Activated CD8-positive, alpha-beta T cell treated with anti-CD3 and anti-CD28 coated beads, Interleukin-2, amount 10 ng/mL, durations not matched to agents 7 days and 5 days (primary cell): ENCODE results near the gene IQGAP3. TPM values are rescaled to one million over a fixed set of nuclear protein-coding genes. Genes with fewer than 3 reads are reported as not detected.
A peak's percentile ranks its signal among the peaks of the same experiment; 100 is the strongest.
"Not testable (repeated sequence)": the region's sequence is repeated elsewhere in the genome, so short reads cannot be mapped to it uniquely, and the experiment has no call there.

ENCODE experiments used
- ATAC-seq: fragments of 150-1000 bp; cut with Tn5 transposase; one replicate; pipeline ENCODE4 v1.10.0; 2021; ENCODE audit warnings: moderate library complexity
- CTCF ChIA-PET: fragments of 350-600 bp; sonication (Branson Sonifier 250); formaldehyde crosslinking; loops from one replicate; lab custom pipeline; 2021; ENCODE audit warnings: antibody characterized with exemption; lab: Charles Lee
- POLR2A ChIA-PET: fragments of 350-600 bp; sonication (Branson Sonifier 250); formaldehyde crosslinking; loops from one replicate; lab custom pipeline; 2021; ENCODE audit warnings: antibody characterized with exemption; lab: Charles Lee
- DNase-seq: peaks from one replicate; pipeline ENCODE4 v3.0.0-alpha.2; 2020
- H3K27ac Mint-ChIP-seq: one replicate; pipeline ENCODE4 v1.8.0; 2021; ENCODE audit warnings: mild to moderate bottlenecking, mixed read lengths
- H3K27me3 Mint-ChIP-seq: one replicate; pipeline ENCODE4 v1.8.0; 2021; ENCODE audit warnings: low read depth, mixed read lengths
- H3K36me3 Mint-ChIP-seq: one replicate; pipeline ENCODE4 v1.8.0; 2021; ENCODE audit warnings: low read depth, mixed read lengths
- H3K4me1 Mint-ChIP-seq: one replicate; pipeline ENCODE4 v1.8.0; 2021; ENCODE audit warnings: low read depth, mixed read lengths
- H3K4me3 Mint-ChIP-seq: one replicate; pipeline ENCODE4 v1.8.0; 2021; ENCODE audit warnings: mild to moderate bottlenecking, mixed read lengths
- H3K9me3 Mint-ChIP-seq: one replicate; pipeline ENCODE4 v1.8.0; 2022; ENCODE audit warnings: mixed read lengths; ENCODE audit not compliant: insufficient read depth
- total RNA-seq, 2 experiments: library from RNA; stranded (reverse); gene quantifications; one replicate each; pipeline ENCODE4 v1.2.3, GENCODE V29; 2021

The IQGAP3 gene
- total RNA-seq, 2 experiments from 2014 or later: 28.6 to 31.0 TPM

DNA sequence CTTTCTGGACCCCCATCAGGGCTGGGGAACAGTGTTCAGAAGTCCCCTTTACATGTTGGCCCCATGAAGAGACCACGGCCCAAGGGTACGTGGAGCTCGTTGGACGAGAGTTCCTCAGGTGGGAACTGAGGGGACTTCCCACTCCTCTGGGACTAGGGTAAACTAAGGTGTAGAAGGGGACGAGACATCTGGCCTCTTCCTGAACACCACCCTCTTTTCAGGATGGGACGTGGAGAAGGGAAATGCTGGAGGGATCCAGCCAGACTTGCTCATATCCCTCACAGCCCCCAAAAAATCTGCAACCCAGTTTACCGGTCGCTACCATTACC, 21.3 kb upstream of the IQGAP3 start:
- CTCF ChIA-PET: interaction anchor here (0.7 to 3.8 kb wide), 11 partner anchors 11 to 208 kb away, joined by 3 to 21 read pairs (median 3); partner anchors contain the start of gene MEF2D
- no peaks in the 10 kb centered on the region for H3K9me3 Mint-ChIP-seq
- no peaks in the 10 kb centered on the region for H3K27me3 Mint-ChIP-seq
- peaks cover 35% of the 10 kb centered on the region for H3K36me3 Mint-ChIP-seq
- H3K27ac Mint-ChIP-seq: no peak overlapping the region
- ATAC-seq (no peak), DNase-seq (no peak)
- POLR2A ChIA-PET: interaction anchor here (0.9 kb wide), 1 partner anchor 11 kb away, joined by 3 read pairs; no protein-coding TSS in a partner anchor
- H3K4me1 Mint-ChIP-seq: peaks cover 27% of the 10 kb centered on the region
- no peak overlapping the region for H3K4me3 Mint-ChIP-seq

DNA sequence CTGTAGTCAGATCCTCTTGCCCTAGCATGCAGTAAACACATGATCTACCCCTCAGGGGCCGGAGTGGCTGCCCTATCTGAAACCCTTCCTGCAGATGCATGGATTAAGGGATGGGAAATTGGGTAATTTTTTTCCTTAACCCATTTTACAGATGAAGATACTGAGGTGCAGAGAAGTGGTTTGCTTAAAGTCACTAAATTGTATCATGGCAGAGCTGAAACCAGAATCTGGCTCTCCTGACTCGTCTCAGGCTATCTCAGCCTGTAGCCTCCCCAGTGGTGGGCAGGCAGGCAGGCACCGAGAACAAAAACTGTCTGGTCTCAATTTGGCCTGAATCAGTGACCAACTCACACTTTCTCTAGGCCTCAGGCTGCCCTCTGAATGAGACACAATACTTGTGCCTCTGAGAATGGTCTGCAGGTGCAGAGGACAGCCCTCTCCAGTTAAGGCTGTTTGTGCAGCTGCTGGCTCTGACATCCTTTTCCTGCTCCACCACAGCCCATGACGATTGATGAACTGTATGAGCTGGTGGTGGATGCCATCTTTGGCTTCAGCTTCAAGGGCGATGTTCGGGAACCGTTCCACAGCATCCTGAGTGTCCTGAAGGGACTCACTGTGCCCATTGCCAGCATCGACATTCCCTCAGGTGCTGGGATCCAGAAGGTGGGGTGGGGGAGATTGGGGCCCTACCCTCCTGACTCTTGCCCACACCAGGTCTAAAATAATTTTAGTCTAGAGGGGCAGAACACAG, 20.7 kb upstream of the IQGAP3 start:
- DNase-seq: no peak
- ChIA-PET POLR2A (interaction anchor here (0.6 to 1.0 kb wide), 4 partner anchors 11 to 281 kb away, joined by 3 to 4 read pairs (median 3); partner anchors contain the start of gene MEF2D), CTCF (interaction anchor here (0.7 to 3.8 kb wide), 11 partner anchors 11 to 208 kb away, joined by 3 to 21 read pairs (median 3); partner anchors contain the start of gene MEF2D)
- Mint-ChIP-seq H3K27me3 (no peaks in the 10 kb centered on the region), H3K4me3 (peak overlapping the region; percentile 82), H3K9me3 (no peaks in the 10 kb centered on the region), H3K27ac (peak overlapping the region; percentile 79), H3K4me1 (peaks cover 24% of the 10 kb centered on the region), H3K36me3 (peaks cover 29% of the 10 kb centered on the region)
- ATAC-seq: no peak

DNA sequence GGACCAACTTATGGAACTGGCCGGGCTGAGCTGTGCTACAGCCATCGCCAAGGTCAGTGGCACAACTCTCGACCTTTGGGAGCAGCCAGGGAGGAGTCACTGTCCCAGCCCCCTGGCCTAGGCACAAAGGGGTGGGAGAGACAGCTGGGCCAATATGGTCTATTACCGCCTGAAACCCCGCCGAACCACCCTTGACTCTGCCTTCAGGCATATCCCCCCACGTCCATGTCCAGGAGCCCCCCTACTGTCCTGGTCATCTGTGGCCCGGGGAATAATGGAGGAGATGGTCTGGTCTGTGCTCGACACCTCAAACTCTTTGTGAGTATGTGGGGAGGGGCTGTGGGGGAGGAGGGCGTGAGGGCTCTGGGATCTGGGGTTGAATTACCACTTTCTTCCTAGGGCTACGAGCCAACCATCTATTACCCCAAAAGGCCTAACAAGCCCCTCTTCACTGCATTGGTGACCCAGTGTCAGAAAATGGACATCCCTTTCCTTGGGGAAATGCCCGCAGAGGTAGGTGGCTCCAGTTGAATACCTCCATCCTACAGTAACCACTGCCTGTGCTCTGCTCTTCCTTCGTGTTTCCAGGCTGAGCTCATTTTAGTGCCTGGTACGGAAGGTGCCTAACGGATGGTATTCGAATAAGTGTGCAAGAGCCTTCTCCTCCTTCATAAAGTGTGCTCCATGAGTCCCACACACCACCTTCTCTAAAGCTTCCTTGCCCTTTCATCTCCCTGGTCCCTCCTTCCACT, 20.0 kb upstream of the IQGAP3 start:
- no peaks in the 10 kb centered on the region for H3K27me3 Mint-ChIP-seq
- peaks cover 27% of the 10 kb centered on the region for H3K36me3 Mint-ChIP-seq
- peak overlapping the region; percentile 82 for H3K4me3 Mint-ChIP-seq
- no peak for ATAC-seq
- peak overlapping the region; percentile 79 for H3K27ac Mint-ChIP-seq
- ChIA-PET POLR2A (interaction anchor here (0.6 to 2.0 kb wide), 8 partner anchors 8 to 99 kb away, joined by 3 to 19 read pairs (median 5); partner anchors contain the start of genes GPATCH4, IQGAP3 and MEF2D), CTCF (interaction anchor here (0.8 to 3.8 kb wide), 14 partner anchors 8 to 206 kb away, joined by 3 to 24 read pairs (median 5); partner anchors contain the start of gene GPATCH4)
- DNase-seq: no peak
- H3K9me3 Mint-ChIP-seq: no peaks in the 10 kb centered on the region
- peaks cover 24% of the 10 kb centered on the region for H3K4me1 Mint-ChIP-seq

DNA sequence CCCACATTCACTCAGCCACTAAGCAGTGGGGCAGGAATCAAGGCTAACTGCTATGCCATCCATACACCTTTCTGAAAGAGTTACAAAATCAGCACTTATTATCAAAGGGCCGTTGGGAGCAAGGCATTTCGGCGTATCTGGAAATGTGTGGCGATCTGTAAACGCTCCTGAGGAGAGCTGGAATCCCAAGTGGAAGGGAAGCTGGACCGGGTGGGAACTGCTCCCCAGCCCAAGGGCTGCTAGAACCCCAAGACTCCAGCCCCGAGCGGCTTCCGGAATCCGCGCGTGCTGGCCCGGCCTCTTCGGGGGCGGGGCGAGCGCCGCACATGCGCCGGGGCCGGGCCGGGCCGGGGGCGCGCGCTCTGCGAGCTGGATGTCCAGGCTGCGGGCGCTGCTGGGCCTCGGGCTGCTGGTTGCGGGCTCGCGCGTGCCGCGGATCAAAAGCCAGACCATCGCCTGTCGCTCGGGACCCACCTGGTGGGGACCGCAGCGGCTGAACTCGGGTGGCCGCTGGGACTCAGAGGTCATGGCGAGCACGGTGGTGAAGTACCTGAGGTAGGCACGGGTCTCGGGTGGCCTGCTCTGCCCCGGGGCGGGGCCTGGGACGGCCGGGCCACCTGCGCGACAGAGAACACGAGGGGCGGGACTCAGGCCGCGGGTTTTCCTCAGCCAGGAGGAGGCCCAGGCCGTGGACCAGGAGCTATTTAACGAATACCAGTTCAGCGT, 19.2 kb upstream of the IQGAP3 start, which contains the start of gene NAXE:
Gene NAXE, plus strand, starts transcription at position 345 of the 726 bp plus-strand sequence. Its CDS starts 29 bp downstream, at position 374.
- DNase-seq: peak; percentile 74
- peaks cover 24% of the 10 kb centered on the region for H3K4me1 Mint-ChIP-seq
- ATAC-seq: peak; percentile 96
- peak within 1 kb of the TSS; percentile 82 for H3K4me3 Mint-ChIP-seq
- no peaks in the 10 kb centered on the region for H3K9me3 Mint-ChIP-seq
- CTCF ChIA-PET: interaction anchor here (0.8 to 3.8 kb wide), 17 partner anchors 8 to 206 kb away, joined by 3 to 24 read pairs (median 5); partner anchors contain the start of gene GPATCH4
- H3K27me3 Mint-ChIP-seq: no peaks in the 10 kb centered on the region
- POLR2A ChIA-PET: interaction anchor here (0.6 to 2.0 kb wide), 11 partner anchors 8 to 122 kb away, joined by 3 to 19 read pairs (median 4); partner anchors contain the start of genes GPATCH4, IQGAP3 and MEF2D
- H3K36me3 Mint-ChIP-seq: peaks cover 25% of the 10 kb centered on the region
- peak within 1 kb of the TSS; percentile 87 for H3K27ac Mint-ChIP-seq

DNA sequence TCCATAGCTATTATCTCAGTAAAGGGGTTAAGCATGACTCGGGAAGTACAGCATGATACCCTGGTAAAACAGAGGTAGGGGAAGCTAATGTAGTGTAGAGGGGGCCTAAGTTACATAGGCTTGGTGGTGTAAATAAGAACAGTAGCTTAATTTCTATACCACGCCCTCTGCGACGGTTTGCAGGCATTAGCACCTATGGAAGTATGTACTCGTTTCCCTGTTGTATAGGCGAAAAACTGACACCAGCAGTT, 18.7 kb upstream of the IQGAP3 start:
- Mint-ChIP-seq H3K9me3 (no peaks in the 10 kb centered on the region), H3K36me3 (peaks cover 27% of the 10 kb centered on the region), H3K4me3 (peak overlapping the region; percentile 82), H3K4me1 (peaks cover 24% of the 10 kb centered on the region), H3K27me3 (no peaks in the 10 kb centered on the region), H3K27ac (peak overlapping the region; percentile 87)
- ATAC-seq (no peak), DNase-seq (no peak)
- POLR2A ChIA-PET: interaction anchor here (0.6 to 2.0 kb wide), 10 partner anchors 9 to 122 kb away, joined by 3 to 19 read pairs (median 4); partner anchors contain the start of genes GPATCH4, IQGAP3 and MEF2D
- CTCF ChIA-PET: interaction anchor here (0.8 to 3.8 kb wide), 17 partner anchors 8 to 205 kb away, joined by 3 to 24 read pairs (median 5); partner anchors contain the start of gene GPATCH4

DNA sequence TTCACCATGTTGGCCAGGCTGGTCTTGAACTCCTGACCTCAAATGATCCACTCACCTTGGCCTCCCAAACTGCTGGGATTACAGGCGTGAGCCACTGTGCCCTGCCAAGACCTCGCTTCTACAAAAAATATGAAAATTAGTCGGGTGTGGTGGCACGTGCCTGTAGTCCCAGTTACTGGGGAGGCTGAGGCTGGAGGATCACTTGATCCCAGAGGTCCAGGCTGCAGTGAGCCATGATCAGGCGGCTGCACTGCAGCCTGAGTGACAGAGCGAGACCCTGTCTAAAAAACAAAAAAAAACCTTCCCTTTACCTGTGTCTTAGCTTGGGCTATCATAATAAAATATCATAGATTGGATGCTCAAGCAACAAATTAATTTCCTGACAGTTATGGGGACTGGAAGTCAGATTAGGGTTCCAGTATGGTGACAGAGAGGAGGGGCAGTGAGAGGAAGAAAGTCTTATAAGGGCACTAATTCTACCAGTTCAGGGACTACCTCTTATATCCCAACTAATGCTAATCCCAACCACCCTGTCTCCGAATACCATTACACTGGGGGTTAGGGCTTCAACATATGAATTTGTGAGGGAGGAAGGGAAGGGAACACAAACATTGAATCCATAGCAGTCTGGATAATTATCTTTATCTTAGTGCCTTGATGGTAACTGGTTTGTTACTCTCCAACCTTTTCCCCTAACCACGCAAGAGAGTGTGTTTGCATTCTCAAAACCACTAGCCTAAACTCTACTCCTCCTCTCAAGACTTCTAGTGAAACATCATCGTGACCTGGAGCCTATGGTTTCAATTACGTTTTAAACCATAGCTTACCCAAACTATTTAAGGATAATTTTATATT, 18.2 kb upstream of the IQGAP3 start:
- H3K4me1 Mint-ChIP-seq: peaks cover 24% of the 10 kb centered on the region

DNA sequence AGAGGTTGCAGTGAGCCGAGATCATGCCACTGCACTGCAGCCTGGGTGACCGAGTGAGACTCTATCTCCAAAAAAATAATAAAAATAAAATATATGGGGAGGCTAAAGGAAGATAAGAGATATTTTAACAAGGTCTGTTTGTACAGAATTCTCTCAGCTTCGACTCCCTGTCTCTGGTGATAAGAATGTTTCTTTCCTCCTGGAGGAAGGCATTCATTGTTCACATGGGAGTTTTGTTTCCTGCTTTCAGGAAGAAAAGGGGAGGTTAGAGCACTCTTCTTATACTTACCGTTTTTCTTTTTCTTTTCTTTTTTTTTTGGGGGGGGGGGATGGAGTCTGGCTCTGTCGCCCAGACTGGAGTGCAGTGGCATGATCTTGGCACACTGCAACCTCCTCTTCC, 17.2 kb upstream of the IQGAP3 start:
- H3K4me1 Mint-ChIP-seq: peaks cover 26% of the 10 kb centered on the region
- CTCF ChIA-PET: interaction anchor here (0.6 to 6.7 kb wide), 8 partner anchors 11 to 204 kb away, joined by 3 to 29 read pairs (median 4); partner anchors contain the start of gene MEF2D

More for the DNA sequence above, 18.2 kb upstream of the IQGAP3 start:
- ATAC-seq (no peak), DNase-seq (no peak)
- peaks cover 25% of the 10 kb centered on the region for H3K36me3 Mint-ChIP-seq
- peak overlapping the region; percentile 82 for H3K4me3 Mint-ChIP-seq
- POLR2A ChIA-PET: interaction anchor here (0.9 to 2.0 kb wide), 8 partner anchors 9 to 110 kb away, joined by 3 to 19 read pairs (median 6); partner anchors contain the start of genes GPATCH4, IQGAP3 and MEF2D
- peak overlapping the region; percentile 87 for H3K27ac Mint-ChIP-seq
- no peaks in the 10 kb centered on the region for H3K27me3 Mint-ChIP-seq
- H3K9me3 Mint-ChIP-seq: no peaks in the 10 kb centered on the region
- CTCF ChIA-PET: interaction anchor here (0.8 to 3.8 kb wide), 17 partner anchors 8 to 205 kb away, joined by 3 to 24 read pairs (median 5); partner anchors contain the start of gene GPATCH4

DNA sequence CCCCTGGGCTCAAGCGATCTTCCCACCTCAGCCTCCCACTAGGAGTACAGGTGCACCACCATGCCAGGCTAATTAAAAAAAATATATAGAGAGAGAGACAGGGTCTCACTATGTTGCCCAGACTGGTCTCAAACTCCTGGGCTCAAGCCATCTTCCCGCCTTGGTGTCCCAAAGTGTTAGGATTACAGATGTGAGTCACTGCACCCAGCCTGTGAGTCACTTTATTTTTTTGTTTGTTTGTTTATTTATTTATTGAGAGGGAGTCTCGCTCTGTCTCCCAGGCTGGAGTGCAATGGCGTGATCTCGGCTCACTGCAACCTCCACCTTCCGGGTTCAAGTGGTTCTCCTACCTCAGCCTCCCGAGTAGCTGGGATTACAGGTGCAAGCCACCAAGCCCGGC, 15.6 kb upstream of the IQGAP3 start:
- POLR2A ChIA-PET: interaction anchor here (0.8 kb wide), 1 partner anchor 43 kb away, joined by 3 read pairs; no protein-coding TSS in a partner anchor
- DNase-seq, H3K9me3 Mint-ChIP-seq, H3K27ac Mint-ChIP-seq, ATAC-seq, H3K27me3 Mint-ChIP-seq, H3K4me3 Mint-ChIP-seq: not testable (repeated sequence)
- CTCF ChIA-PET: interaction anchor here (1.4 to 6.7 kb wide), 2 partner anchors 20 to 36 kb away, joined by 4 to 29 read pairs; no protein-coding TSS in a partner anchor
- Mint-ChIP-seq H3K36me3 (peaks cover 21% of the 10 kb centered on the region), H3K4me1 (peaks cover 36% of the 10 kb centered on the region)

More for the DNA sequence above, 17.2 kb upstream of the IQGAP3 start:
- no peaks in the 10 kb centered on the region for H3K9me3 Mint-ChIP-seq
- H3K27me3 Mint-ChIP-seq: no peaks in the 10 kb centered on the region
- no peak overlapping the region for H3K27ac Mint-ChIP-seq
- POLR2A ChIA-PET: no interaction called here
- no peak for ATAC-seq
- H3K4me3 Mint-ChIP-seq: no peak overlapping the region
- no peak for DNase-seq
- peaks cover 21% of the 10 kb centered on the region for H3K36me3 Mint-ChIP-seq

DNA sequence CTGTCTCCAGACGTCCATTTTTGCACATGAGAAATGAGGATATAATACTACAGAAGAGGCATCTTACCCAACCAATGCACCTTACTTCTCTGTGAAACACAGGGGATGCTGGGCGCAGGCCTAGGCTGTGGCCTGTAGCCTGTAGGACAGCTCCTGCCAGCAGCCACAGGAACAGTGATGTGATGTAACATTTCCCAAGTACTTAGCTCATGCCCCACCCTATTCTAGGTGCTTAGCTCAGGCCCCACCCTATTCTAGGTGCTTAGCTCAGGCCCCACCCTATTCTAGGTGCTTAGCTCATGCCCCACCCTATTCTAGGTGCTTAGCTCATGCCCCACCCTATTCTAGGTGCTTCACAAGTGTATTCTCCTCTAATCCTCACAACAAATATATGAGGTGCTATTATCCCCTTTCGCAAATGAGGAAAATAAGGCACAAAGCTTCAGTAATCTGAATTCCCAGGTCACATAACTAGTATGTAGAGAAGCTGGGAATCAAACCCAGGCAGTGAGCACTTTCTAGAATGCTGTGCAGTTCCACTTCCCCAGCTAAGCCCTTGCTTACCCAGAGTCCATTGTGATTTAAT, 14.6 kb upstream of the IQGAP3 start:
- H3K36me3 Mint-ChIP-seq: peaks cover 23% of the 10 kb centered on the region
- ChIA-PET POLR2A (interaction anchor here (1.0 to 1.6 kb wide), 2 partner anchors 9 to 106 kb away, joined by 3 to 5 read pairs; no protein-coding TSS in a partner anchor), CTCF (interaction anchor here (1.4 to 6.7 kb wide), 4 partner anchors 21 to 201 kb away, joined by 4 to 29 read pairs (median 5); no protein-coding TSS in a partner anchor)
- ATAC-seq: no peak
- no peak for DNase-seq
- no peak overlapping the region for H3K4me3 Mint-ChIP-seq
- H3K9me3 Mint-ChIP-seq: no peaks in the 10 kb centered on the region
- H3K27me3 Mint-ChIP-seq: no peaks in the 10 kb centered on the region
- H3K4me1 Mint-ChIP-seq: peaks cover 39% of the 10 kb centered on the region
- H3K27ac Mint-ChIP-seq: no peak overlapping the region
